ENCODE results near the gene APOO.

DNA sequence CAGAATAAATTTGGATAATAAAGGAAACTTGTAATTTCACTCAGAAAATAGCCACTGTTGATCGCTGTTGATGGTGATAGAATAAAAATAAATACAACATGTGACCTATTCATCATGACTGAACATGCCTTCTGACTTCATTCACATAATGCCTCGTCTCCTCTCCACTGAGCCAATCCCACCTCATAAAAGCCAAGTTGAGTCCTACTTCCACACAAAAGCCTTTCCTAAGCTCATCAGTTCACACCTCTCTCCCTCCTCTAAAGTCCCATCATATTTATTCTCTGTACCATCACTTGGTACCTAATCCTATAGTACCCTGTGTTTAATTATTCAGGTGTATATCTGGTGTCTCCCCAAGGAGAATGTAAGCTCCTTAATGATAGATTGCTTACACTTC is 37.7 kb downstream of the APOO start:
- TF ChIP-seq CEBPB (IDR thresholded peaks at IDR 0.05): no peak
- no peak for TF ChIP-seq EGR1 (IDR thresholded peaks at IDR 0.05)
- TF ChIP-seq, protein P1, sequence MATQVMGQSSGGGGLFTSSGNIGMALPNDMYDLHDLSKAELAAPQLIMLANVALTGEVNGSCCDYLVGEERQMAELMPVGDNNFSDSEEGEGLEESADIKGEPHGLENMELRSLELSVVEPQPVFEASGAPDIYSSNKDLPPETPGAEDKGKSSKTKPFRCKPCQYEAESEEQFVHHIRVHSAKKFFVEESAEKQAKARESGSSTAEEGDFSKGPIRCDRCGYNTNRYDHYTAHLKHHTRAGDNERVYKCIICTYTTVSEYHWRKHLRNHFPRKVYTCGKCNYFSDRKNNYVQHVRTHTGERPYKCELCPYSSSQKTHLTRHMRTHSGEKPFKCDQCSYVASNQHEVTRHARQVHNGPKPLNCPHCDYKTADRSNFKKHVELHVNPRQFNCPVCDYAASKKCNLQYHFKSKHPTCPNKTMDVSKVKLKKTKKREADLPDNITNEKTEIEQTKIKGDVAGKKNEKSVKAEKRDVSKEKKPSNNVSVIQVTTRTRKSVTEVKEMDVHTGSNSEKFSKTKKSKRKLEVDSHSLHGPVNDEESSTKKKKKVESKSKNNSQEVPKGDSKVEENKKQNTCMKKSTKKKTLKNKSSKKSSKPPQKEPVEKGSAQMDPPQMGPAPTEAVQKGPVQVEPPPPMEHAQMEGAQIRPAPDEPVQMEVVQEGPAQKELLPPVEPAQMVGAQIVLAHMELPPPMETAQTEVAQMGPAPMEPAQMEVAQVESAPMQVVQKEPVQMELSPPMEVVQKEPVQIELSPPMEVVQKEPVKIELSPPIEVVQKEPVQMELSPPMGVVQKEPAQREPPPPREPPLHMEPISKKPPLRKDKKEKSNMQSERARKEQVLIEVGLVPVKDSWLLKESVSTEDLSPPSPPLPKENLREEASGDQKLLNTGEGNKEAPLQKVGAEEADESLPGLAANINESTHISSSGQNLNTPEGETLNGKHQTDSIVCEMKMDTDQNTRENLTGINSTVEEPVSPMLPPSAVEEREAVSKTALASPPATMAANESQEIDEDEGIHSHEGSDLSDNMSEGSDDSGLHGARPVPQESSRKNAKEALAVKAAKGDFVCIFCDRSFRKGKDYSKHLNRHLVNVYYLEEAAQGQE (IDR thresholded peaks at IDR 0.05; ENCODE audit: low read depth): no peak
- TF ChIP-seq EP300 (IDR thresholded peaks at IDR 0.05; ENCODE audit: borderline replicate concordance): no peak
- TF ChIP-seq TEAD4 (IDR thresholded peaks at IDR 0.05): no peak
- no peak for TF ChIP-seq TCF12 (IDR thresholded peaks at IDR 0.05; ENCODE audit: low read depth)
- no peak for TF ChIP-seq TAF1 (IDR thresholded peaks at IDR 0.05; ENCODE audit: low read depth)
- no peak for TF ChIP-seq NFIC (IDR thresholded peaks at IDR 0.05)
- TF ChIP-seq, protein P2, sequence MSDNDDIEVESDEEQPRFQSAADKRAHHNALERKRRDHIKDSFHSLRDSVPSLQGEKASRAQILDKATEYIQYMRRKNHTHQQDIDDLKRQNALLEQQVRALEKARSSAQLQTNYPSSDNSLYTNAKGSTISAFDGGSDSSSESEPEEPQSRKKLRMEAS (IDR thresholded peaks at IDR 0.05): no peak
- no peak for TF ChIP-seq YY1 (IDR thresholded peaks at IDR 0.05; ENCODE audit: low read depth)
